T-cell (primary cell): ENCODE measurements around the gene MYADML2. TPM values are rescaled to one million over a fixed set of nuclear protein-coding genes. Genes with fewer than 3 reads are reported as not detected.
"Not testable (repeated sequence)": the region's sequence is repeated elsewhere in the genome, so short reads cannot be mapped to it uniquely, and the experiment has no call there.

Source experiments
- ATAC-seq, 4 experiments: fragments of 200-7000 bp in 3 of 4; fragments of 150-1000 bp in 1 of 4; cut with Tn5 transposase; replicated peaks in 1 of 4; 1 replicate in 3 of 4; 2 replicates in 1 of 4; pipeline ENCODE4 v1.10.0; 2021; ENCODE audit warnings: moderate library complexity in 3 of 4, mild to moderate bottlenecking in 2 of 4, moderate number of reproducible peaks in 1 of 4
- CTCF ChIA-PET, 2 donors: fragments of 300-600 bp; sonication (Branson Sonifier 250); formaldehyde crosslinking; loops; one replicate each; lab custom pipeline; 2022; ENCODE audit warnings: antibody characterized with exemption in 2 of 2; lab: Charles Lee
- POLR2A ChIA-PET, 2 donors: fragments of 300-600 bp; sonication (Branson Sonifier 250); formaldehyde crosslinking; loops; one replicate each; lab custom pipeline; 2022; ENCODE audit warnings: antibody characterized with exemption in 2 of 2; lab: Charles Lee
- DNase-seq, 35 experiments: peaks; one replicate each; pipeline versions ENCODE4 v3.0.0 to v3.0.0-alpha.2; 2013 to 2023
- H3K27ac ChIP-seq: one replicate; pipeline ENCODE4 v1.5.1; 2013; ENCODE audit warnings: low read length
- H3K27me3 ChIP-seq, 2 experiments: replicated peaks in 1 of 2; 1 replicate in 1 of 2; 2 replicates in 1 of 2; pipeline versions ENCODE4 v1.6.1 to v1.7.0; 2013; ENCODE audit warnings: low read length in 1 of 2, mixed read lengths in 1 of 2; ENCODE audit not compliant: control insufficient read depth in 2 of 2, insufficient read depth in 2 of 2; ENCODE audit errors: extremely low read depth in 1 of 2
- H3K36me3 ChIP-seq, 2 donors: 1 replicate in 1 of 2; 2 replicates in 1 of 2; pipeline versions ENCODE4 v1.6.1 to v1.7.0; 2013; ENCODE audit warnings: low read length in 1 of 2; ENCODE audit not compliant: control insufficient read depth in 2 of 2, insufficient read depth in 1 of 2; ENCODE audit errors: extremely low read depth in 1 of 2
- H3K4me1 ChIP-seq, 2 experiments: 1 replicate in 1 of 2; 2 replicates in 1 of 2; pipeline versions ENCODE4 v1.6.1 to v1.7.0; 2013; ENCODE audit warnings: low read length in 2 of 2, mixed read lengths in 1 of 2; ENCODE audit not compliant: insufficient read depth in 2 of 2, control insufficient read depth in 1 of 2; ENCODE audit errors: extremely low read depth in 1 of 2
- H3K4me3 ChIP-seq, 2 donors: 1 replicate in 1 of 2; 2 replicates in 1 of 2; pipeline versions ENCODE4 v1.5.1 to v1.7.0; 2013; ENCODE audit warnings: mild to moderate bottlenecking in 2 of 2, low read length in 1 of 2, moderate library complexity in 1 of 2; ENCODE audit not compliant: control insufficient read depth in 1 of 2; ENCODE audit errors: extremely low read depth in 1 of 2
- H3K9me3 ChIP-seq: 2 replicates; pipeline ENCODE4 v1.7.0; 2013
- H3K27ac Mint-ChIP-seq, 2 donors: one replicate each; pipeline ENCODE4 v1.8.0; 2020 to 2021; ENCODE audit warnings: mild to moderate bottlenecking in 2 of 2, mixed read lengths in 2 of 2
- H3K27me3 Mint-ChIP-seq, 2 donors: one replicate each; pipeline ENCODE4 v1.8.0; 2021 to 2022; ENCODE audit warnings: mixed read lengths in 2 of 2
- H3K36me3 Mint-ChIP-seq: one replicate; pipeline ENCODE4 v1.8.0; 2021; ENCODE audit warnings: mixed read lengths
- H3K4me1 Mint-ChIP-seq, 3 donors: one replicate each; pipeline ENCODE4 v1.8.0; 2020 to 2022; ENCODE audit warnings: mixed read lengths in 3 of 3, mild to moderate bottlenecking in 1 of 3
- H3K4me3 Mint-ChIP-seq, 3 donors: one replicate each; pipeline ENCODE4 v1.8.0; 2020 to 2022; ENCODE audit warnings: mild to moderate bottlenecking in 3 of 3, mixed read lengths in 3 of 3, moderate library complexity in 3 of 3
- H3K9me3 Mint-ChIP-seq, 3 donors: one replicate each; pipeline ENCODE4 v1.8.0; 2020 to 2022; ENCODE audit warnings: mixed read lengths in 3 of 3
- WGBS: methylation state at CpG from one replicate; pipeline ENCODE4 v1.1.5; 2013; ENCODE audit warnings: missing lambda C conversion rate; ENCODE audit not compliant: insufficient coverage; 5-methylcytosine and 5-hydroxymethylcytosine counted together
- total RNA-seq, 35 experiments: library from RNA in 6 of 35; stranded (reverse) in 6 of 35; fragments of 120-200 nt in 1 of 35; gene quantifications; one replicate each; pipeline versions ENCODE4 v1.2.1 to v1.2.4 and lab custom pipeline; 2013 to 2026

Gene MYADML2
- total RNA-seq, 5 donors from 2014 or later (not counting 1 experiment from before 2014, with no cell fraction given), result not detected

DNA sequence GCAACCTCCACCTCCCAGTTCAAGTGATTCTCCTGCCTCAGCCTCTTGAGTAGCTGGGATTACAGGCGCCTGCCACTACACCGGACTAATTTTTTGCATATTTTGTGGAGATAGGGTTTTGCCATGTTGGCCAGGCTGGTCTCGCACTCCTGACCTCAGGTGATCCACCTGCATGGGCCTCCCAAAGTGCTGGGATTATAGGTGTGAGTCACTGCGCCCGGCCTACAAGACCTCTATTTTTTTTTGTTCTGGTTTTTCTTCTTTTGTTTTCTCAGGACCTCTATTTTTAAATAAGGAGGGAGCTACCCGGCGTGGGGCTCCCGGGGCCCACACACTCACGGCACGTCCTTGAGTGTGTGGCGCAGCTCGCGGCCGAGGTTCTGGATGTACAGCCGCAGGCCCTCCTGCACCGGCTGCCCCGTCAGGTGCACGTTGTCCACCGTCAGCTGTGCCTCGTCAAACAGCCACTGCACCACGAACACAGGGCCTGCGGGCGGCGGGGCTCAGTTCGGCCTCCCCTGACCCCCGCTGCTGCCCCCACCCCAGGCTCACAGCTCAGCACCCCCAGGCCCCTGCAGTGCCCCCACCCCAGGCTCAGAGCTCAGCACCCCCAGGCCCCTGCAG is 8.1 kb upstream of the MYADML2 start:
- Mint-ChIP-seq H3K27me3 (peaks cover 0 to 17% of the 10 kb centered on the region in 2 donors), H3K9me3 (no peaks in the 10 kb centered on the region), H3K27ac (no peak overlapping the region), H3K4me3 (no peak overlapping the region), H3K4me1 (peaks cover 2 to 17% (median 7%) of the 10 kb centered on the region in 3 donors), H3K36me3 (no peaks in the 10 kb centered on the region)
- Histone ChIP-seq H3K27ac (no peak overlapping the region), H3K27me3 (peaks cover 5 to 48% of the 10 kb centered on the region in 2 experiments), H3K36me3 (no peaks in the 10 kb centered on the region), H3K4me3 (no peak overlapping the region), H3K9me3 (no peaks in the 10 kb centered on the region), H3K4me1 (peaks cover 6 to 18% of the 10 kb centered on the region in 2 experiments)
- ChIA-PET POLR2A (interaction anchor here in 1 of 2 donors (0.6 kb wide), 1 partner anchor 27 kb away, joined by 3 read pairs; no protein-coding TSS in a partner anchor), CTCF (interaction anchor here in 1 of 2 donors (0.6 kb wide), 1 partner anchor 285 kb away, joined by 4 read pairs; no protein-coding TSS in a partner anchor)
- 99% methylated on average over 13 of the region's 26 CpGs for WGBS
- ATAC-seq (no peak), DNase-seq (no peak)

DNA sequence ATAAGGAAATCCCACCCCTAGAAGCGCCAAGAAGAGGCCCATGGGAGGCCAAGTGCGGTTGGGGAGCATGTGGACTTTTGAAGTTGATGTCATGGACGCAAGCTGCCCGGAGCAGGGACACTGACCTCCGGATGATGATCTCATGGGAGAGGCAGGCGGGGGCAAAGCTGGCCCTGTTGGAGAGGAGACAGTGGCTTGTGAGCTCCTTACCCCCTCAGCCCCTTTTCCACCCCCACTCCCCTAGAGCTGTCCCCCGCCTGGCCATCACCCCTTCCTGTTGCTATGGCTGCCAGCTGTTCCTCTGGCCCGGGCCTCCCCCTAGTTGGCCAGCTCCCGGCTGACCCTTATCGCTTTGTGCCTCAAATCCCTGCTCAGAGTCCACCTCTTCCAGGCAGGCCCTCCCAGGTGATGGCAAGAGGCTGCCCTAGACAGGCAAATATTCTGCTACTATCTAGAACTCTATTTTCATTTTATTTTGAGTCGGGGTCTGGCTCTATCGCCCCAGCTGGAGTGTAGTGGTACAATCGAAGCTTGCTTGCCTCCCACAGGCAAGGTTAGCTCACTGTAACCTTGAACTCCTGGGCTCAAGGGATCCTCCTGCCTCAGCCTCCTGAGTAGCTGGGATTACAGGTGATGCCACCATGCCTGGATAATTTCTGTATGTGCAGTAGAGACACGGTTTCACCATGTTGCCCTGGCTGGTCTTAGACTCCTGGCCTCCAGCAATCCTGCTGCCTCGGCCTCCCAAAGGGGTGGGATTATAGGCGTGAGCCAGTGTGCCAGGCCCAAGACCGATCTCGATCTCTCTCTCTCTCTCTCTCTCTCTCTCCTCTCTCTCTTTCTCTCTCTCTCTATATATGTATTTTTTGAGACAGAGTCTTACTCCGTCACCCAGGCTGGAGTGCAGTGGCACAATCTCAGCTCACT is 7.4 kb upstream of the MYADML2 start:
- DNase-seq, result no peak
- ChIA-PET CTCF (no interaction called here), POLR2A (no interaction called here)
- Mint-ChIP-seq H3K4me1 (peaks cover 2 to 17% (median 7%) of the 10 kb centered on the region in 3 donors), H3K9me3 (no peaks in the 10 kb centered on the region), H3K27ac (no peak overlapping the region), H3K4me3 (no peak overlapping the region), H3K27me3 (peaks cover 0 to 17% of the 10 kb centered on the region in 2 donors), H3K36me3 (no peaks in the 10 kb centered on the region)
- Histone ChIP-seq H3K27ac (no peak overlapping the region), H3K36me3 (no peaks in the 10 kb centered on the region), H3K27me3 (peaks cover 5 to 44% of the 10 kb centered on the region in 2 experiments), H3K9me3 (no peaks in the 10 kb centered on the region), H3K4me3 (no peak overlapping the region), H3K4me1 (peaks cover 5 to 13% of the 10 kb centered on the region in 2 experiments)
- ATAC-seq, result no peak
- WGBS, result 94% methylated on average over 5 of the region's 19 CpGs

- not testable (repeated sequence) for H3K9me3 Mint-ChIP-seq, DNase-seq, H3K27me3 Mint-ChIP-seq, H3K4me1 ChIP-seq, H3K9me3 ChIP-seq, H3K4me3 Mint-ChIP-seq, ATAC-seq, H3K36me3 ChIP-seq, H3K36me3 Mint-ChIP-seq, H3K4me3 ChIP-seq, H3K27ac ChIP-seq, H3K27ac Mint-ChIP-seq
- WGBS, result 100% methylated on average over 1 of the region's 5 CpGs
- peaks cover 2 to 34% of the 10 kb centered on the region in 2 experiments for H3K27me3 ChIP-seq
- H3K4me1 Mint-ChIP-seq, result peaks cover 2 to 11% (median 7%) of the 10 kb centered on the region in 3 donors
- ChIA-PET POLR2A (interaction anchor here in 1 of 2 donors (0.6 kb wide), 1 partner anchor 171 kb away, joined by 4 read pairs; no protein-coding TSS in a partner anchor), CTCF (interaction anchor here in 1 of 2 donors (0.7 kb wide), 1 partner anchor 84 kb away, joined by 3 read pairs; no protein-coding TSS in a partner anchor)
Observed at GRCh38 chr17:81953443-81953842, 6.4 kb upstream of the MYADML2 start.

GRCh38 chr17:81952792-81953228 is 5.8 kb upstream of the MYADML2 start:
- Mint-ChIP-seq H3K4me1 (peaks cover 2 to 10% (median 7%) of the 10 kb centered on the region in 3 donors), H3K9me3 (no peaks in the 10 kb centered on the region), H3K27ac (no peak overlapping the region), H3K27me3 (peaks cover 0 to 6% of the 10 kb centered on the region in 2 donors), H3K36me3 (no peaks in the 10 kb centered on the region), H3K4me3 (no peak overlapping the region)
- no peak overlapping the region for H3K4me3 ChIP-seq
- DNase-seq (no peak), ATAC-seq (no peak)
- ChIA-PET POLR2A (interaction anchor here in 1 of 2 donors (0.6 kb wide), 1 partner anchor 171 kb away, joined by 4 read pairs; no protein-coding TSS in a partner anchor), CTCF (no interaction called here)
- H3K9me3 ChIP-seq, result no peaks in the 10 kb centered on the region
- no peaks in the 10 kb centered on the region for H3K36me3 ChIP-seq
- H3K27me3 ChIP-seq, result peaks cover 0 to 28% of the 10 kb centered on the region in 2 experiments
- 85% methylated on average over 11 of the region's 16 CpGs for WGBS
- peaks cover 5 to 7% of the 10 kb centered on the region in 2 experiments for H3K4me1 ChIP-seq
- no peak overlapping the region for H3K27ac ChIP-seq

GRCh38 chr17:81951785-81952684 is 5.0 kb upstream of the MYADML2 start:
- peak overlapping the region in 1 of 3 donors; percentile 47 for H3K4me3 Mint-ChIP-seq
- H3K27me3 Mint-ChIP-seq, result peaks cover 0 to 3% of the 10 kb centered on the region in 2 donors
- H3K36me3 Mint-ChIP-seq, result no peaks in the 10 kb centered on the region
- ATAC-seq (no peak), DNase-seq (no peak)
- 60% methylated on average over 8 of the region's 13 CpGs for WGBS
- Histone ChIP-seq H3K27ac (no peak overlapping the region), H3K27me3 (peaks cover 0 to 21% of the 10 kb centered on the region in 2 experiments), H3K4me3 (no peak overlapping the region), H3K9me3 (no peaks in the 10 kb centered on the region), H3K4me1 (peaks cover 5 to 7% of the 10 kb centered on the region in 2 experiments), H3K36me3 (no peaks in the 10 kb centered on the region)
- no peaks in the 10 kb centered on the region for H3K9me3 Mint-ChIP-seq
- peaks cover 2 to 10% (median 7%) of the 10 kb centered on the region in 3 donors for H3K4me1 Mint-ChIP-seq
- CTCF ChIA-PET, result no interaction called here
- POLR2A ChIA-PET, result no interaction called here
- H3K27ac Mint-ChIP-seq, result no peak overlapping the region
